ENCODE data around the gene PRSS22. TPM values are rescaled to one million over a fixed set of nuclear protein-coding genes. Genes with fewer than 3 reads are reported as not detected.

Gene PRSS22
- total and polyA plus RNA-seq, 4 donors: 11.5 to 34.1 (median 28.7) TPM

GRCh38 chr16:2867987-2868789, 10.2 kb upstream of the PRSS22 start:
- ATAC-seq (ENCODE audit: insufficient read depth, low FRiP score) (peak; percentile 98), DNase-seq (peak; percentile 93 to 95 (median 94))
- Histone ChIP-seq H3K9me3 (ENCODE audit: control insufficient read depth in 4 of 4, insufficient read depth in 3 of 4, low read length in 3 of 4) (no peaks in the 10 kb centered on the region), H3K4me3 (peak overlapping the region; percentile 50), H3K27me3 (ENCODE audit: control insufficient read depth in 3 of 3, insufficient read depth in 3 of 3, low read length in 2 of 3) (peaks cover 0 to 26% (median 21%) of the 10 kb centered on the region in 3 donors), H3K9ac (ENCODE audit: insufficient read depth in 1 of 2, low read length in 2 of 2) (peak overlapping the region in 1 of 2 donors; percentile 62), H3K4me1 (ENCODE audit: control insufficient read depth in 5 of 5, insufficient read depth in 5 of 5, low read length in 5 of 5) (peaks cover 0 to 4% (median 0%) of the 10 kb centered on the region in 5 donors), H3K27ac (ENCODE audit: low read depth in 1 of 2, low read length in 1 of 2) (peak overlapping the region; percentile 94), H3K36me3 (ENCODE audit: control insufficient read depth in 4 of 4, insufficient read depth in 4 of 4, low read length in 4 of 4) (no peaks in the 10 kb centered on the region)
- TF ChIP-seq CTCF (IDR thresholded peaks at IDR 0.05; ENCODE audit: control extremely low read depth, extremely low read depth): peak; percentile 94
- 0% methylated on average over 45 of the region's 45 CpGs for WGBS, 2 donors

GRCh38 chr16:2867661-2867986, 9.7 kb upstream of the PRSS22 start:
- Histone ChIP-seq H3K36me3 (ENCODE audit: control insufficient read depth in 4 of 4, insufficient read depth in 4 of 4, low read length in 4 of 4) (no peaks in the 10 kb centered on the region), H3K27ac (ENCODE audit: low read depth in 1 of 2, low read length in 1 of 2) (peak overlapping the region; percentile 94), H3K9ac (ENCODE audit: insufficient read depth in 1 of 2, low read length in 2 of 2) (no peak overlapping the region), H3K9me3 (ENCODE audit: control insufficient read depth in 4 of 4, insufficient read depth in 3 of 4, low read length in 3 of 4) (no peaks in the 10 kb centered on the region), H3K27me3 (ENCODE audit: control insufficient read depth in 3 of 3, insufficient read depth in 3 of 3, low read length in 2 of 3) (peaks cover 0 to 24% (median 19%) of the 10 kb centered on the region in 3 donors), H3K4me3 (peak overlapping the region; percentile 33), H3K4me1 (ENCODE audit: control insufficient read depth in 5 of 5, insufficient read depth in 5 of 5, low read length in 5 of 5) (peaks cover 0 to 4% (median 0%) of the 10 kb centered on the region in 5 donors)
- ATAC-seq (ENCODE audit: insufficient read depth, low FRiP score): no peak
- WGBS, 2 donors: 18 to 51% methylated on average over 8 of the region's 8 CpGs
- TF ChIP-seq CTCF (IDR thresholded peaks at IDR 0.05; ENCODE audit: control extremely low read depth, extremely low read depth): no peak
- no peak for DNase-seq

- H3K27ac ChIP-seq (ENCODE audit: low read depth in 1 of 2, low read length in 1 of 2): no peak overlapping the region
- H3K4me3 ChIP-seq: no peak overlapping the region
- no peak for TF ChIP-seq CTCF (IDR thresholded peaks at IDR 0.05; ENCODE audit: control extremely low read depth, extremely low read depth)
- no peak overlapping the region for H3K9ac ChIP-seq (ENCODE audit: insufficient read depth in 1 of 2, low read length in 2 of 2)
- no peaks in the 10 kb centered on the region for H3K36me3 ChIP-seq (ENCODE audit: control insufficient read depth in 4 of 4, insufficient read depth in 4 of 4, low read length in 4 of 4)
- WGBS, 2 donors: 60 to 89% methylated on average over 4 of the region's 4 CpGs
- no peaks in the 10 kb centered on the region for H3K9me3 ChIP-seq (ENCODE audit: control insufficient read depth in 4 of 4, insufficient read depth in 3 of 4, low read length in 3 of 4)
- DNase-seq (no peak), ATAC-seq (ENCODE audit: insufficient read depth, low FRiP score) (no peak)
- peaks cover 0 to 23% (median 19%) of the 10 kb centered on the region in 3 donors for H3K27me3 ChIP-seq (ENCODE audit: control insufficient read depth in 3 of 3, insufficient read depth in 3 of 3, low read length in 2 of 3)
- H3K4me1 ChIP-seq (ENCODE audit: control insufficient read depth in 5 of 5, insufficient read depth in 5 of 5, low read length in 5 of 5): peaks cover 0 to 4% (median 0%) of the 10 kb centered on the region in 5 donors
Observed at GRCh38 chr16:2866431-2866830, 8.5 kb upstream of the PRSS22 start.

Data from lung (tissue), 12 donors.